ENCODE measurements around the gene ALPG. TPM values are rescaled to one million over a fixed set of nuclear protein-coding genes. Genes with fewer than 3 reads are reported as not detected.

ALPG gene
- total RNA-seq, 4 donors from 2014 or later: not detected

DNA sequence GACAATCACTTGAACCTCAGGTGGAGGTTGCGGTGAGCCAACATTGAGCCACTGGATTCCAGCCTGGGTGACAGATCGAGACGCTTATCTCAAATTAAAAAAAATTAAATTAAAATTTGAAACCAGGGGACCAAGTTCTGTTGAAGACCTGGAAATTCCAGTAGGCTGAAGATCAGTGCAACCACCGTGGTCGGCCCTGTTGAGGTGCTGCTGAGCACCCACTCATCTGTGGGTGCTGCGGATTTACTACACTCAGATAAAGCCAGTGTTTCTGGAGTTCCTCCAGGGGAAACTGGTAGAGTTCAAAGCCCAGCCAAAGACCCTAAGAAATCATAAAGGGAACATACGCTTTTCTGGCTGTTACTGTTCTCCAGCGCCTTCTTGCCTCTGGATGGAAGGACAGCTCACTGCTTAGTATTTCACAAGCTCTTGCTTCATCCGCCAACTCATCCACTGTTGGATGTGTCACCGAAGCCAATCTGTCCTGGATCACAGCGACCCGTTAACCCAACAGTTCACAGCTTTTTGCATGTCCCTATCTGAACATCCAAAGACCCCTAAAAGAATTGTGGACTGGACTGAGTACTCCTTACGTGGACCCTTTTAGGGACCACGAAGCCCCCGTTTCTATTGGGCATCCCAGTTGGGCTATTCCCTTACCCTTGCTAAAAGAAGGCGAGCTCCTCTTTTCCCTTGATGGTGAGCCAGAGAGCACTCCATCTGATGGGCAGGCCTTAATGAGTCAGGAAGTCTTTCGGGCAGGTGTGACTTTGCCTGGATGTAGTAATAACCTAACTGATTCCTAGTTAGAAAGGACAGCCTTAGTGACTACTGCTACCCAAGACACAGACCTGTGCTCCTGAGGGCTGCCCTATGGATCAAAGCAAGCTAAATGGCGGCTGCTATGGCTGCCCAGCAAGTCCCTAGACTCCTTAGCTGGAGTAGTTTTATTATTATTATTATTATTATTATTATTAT, 34.1 kb upstream of the ALPG start:
- no peak for DNase-seq (ENCODE audit: extremely low spot score)
- intact Hi-C loops (cut with DNase I): no loop called here
- Histone ChIP-seq H3K27me3 (peaks cover 0 to 35% (median 0%) of the 10 kb centered on the region in 4 donors), H3K9me3 (no peaks in the 10 kb centered on the region), H3K27ac (replicated peaks in 1 of 4) (no peak overlapping the region), H3K4me1 (no peaks in the 10 kb centered on the region), H3K36me3 (no peaks in the 10 kb centered on the region), H3K4me3 (no peak overlapping the region)
- TF ChIP-seq, protein P1, sequence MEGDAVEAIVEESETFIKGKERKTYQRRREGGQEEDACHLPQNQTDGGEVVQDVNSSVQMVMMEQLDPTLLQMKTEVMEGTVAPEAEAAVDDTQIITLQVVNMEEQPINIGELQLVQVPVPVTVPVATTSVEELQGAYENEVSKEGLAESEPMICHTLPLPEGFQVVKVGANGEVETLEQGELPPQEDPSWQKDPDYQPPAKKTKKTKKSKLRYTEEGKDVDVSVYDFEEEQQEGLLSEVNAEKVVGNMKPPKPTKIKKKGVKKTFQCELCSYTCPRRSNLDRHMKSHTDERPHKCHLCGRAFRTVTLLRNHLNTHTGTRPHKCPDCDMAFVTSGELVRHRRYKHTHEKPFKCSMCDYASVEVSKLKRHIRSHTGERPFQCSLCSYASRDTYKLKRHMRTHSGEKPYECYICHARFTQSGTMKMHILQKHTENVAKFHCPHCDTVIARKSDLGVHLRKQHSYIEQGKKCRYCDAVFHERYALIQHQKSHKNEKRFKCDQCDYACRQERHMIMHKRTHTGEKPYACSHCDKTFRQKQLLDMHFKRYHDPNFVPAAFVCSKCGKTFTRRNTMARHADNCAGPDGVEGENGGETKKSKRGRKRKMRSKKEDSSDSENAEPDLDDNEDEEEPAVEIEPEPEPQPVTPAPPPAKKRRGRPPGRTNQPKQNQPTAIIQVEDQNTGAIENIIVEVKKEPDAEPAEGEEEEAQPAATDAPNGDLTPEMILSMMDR (IDR thresholded peaks at IDR 0.05): no peak
- no peak for TF ChIP-seq POLR2A (IDR thresholded peaks at IDR 0.05; ENCODE audit: low read depth)
- TF ChIP-seq EP300 (IDR thresholded peaks at IDR 0.05): no peak
- TF ChIP-seq POLR2AphosphoS5 (IDR thresholded peaks at IDR 0.05): no peak
- WGBS: 93% methylated on average over 18 of the region's 18 CpGs

DNA sequence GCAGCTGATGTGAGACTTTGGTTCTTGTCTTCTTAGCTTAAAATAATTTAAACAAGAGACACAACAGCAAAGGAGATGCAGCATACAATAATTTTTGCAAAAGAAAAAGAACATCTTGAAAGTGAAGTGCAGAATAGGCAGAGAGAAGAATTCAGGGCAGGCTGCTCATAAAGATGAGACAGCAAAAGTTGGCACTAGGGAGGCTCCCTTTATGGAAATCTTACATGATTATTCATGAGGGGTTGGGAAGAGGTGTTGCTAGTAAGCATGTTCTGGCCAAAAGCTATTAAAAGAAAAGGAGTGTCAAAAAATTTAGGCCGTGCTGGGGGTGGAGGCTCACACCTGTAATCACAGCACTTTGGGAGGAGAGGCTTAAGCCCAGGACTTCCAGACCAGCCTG, 32.3 kb upstream of the ALPG start:
- Histone ChIP-seq H3K4me1 (no peaks in the 10 kb centered on the region), H3K9me3 (no peaks in the 10 kb centered on the region), H3K27me3 (peaks cover 0 to 38% (median 0%) of the 10 kb centered on the region in 4 donors), H3K27ac (replicated peaks in 1 of 4) (no peak overlapping the region), H3K36me3 (no peaks in the 10 kb centered on the region), H3K4me3 (no peak overlapping the region)
- WGBS: 88% methylated on average over 1 of the region's 1 CpG
- intact Hi-C loops (cut with DNase I): no loop called here
- TF ChIP-seq POLR2A (IDR thresholded peaks at IDR 0.05; ENCODE audit: low read depth) (no peak), EP300 (IDR thresholded peaks at IDR 0.05) (no peak), POLR2AphosphoS5 (IDR thresholded peaks at IDR 0.05) (no peak)
- TF ChIP-seq, protein P1 (IDR thresholded peaks at IDR 0.05): no peak
- DNase-seq (ENCODE audit: extremely low spot score): no peak

DNA sequence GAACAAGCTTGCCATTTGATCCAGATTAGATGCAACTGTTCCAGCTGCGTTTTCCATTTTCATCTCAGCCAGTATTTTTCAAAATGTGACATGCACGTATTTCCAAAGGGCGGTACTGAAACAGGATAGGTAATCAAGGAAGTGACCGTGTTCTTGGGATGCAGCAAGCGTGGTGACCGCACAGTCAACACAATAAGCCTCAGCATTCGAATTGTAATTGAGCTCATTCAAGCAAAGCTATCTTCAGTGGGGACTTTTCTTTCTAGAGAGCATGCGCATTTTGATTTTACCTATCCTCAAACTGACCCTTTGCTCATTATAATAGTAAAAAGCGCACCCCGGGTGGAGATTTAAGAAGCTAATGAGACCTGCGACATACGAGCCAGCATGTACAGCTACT, 31.5 kb upstream of the ALPG start:
- intact Hi-C loops (cut with DNase I): no loop called here
- Histone ChIP-seq H3K27me3 (peaks cover 0 to 42% (median 0%) of the 10 kb centered on the region in 4 donors), H3K4me1 (no peaks in the 10 kb centered on the region), H3K27ac (replicated peaks in 1 of 4) (no peak overlapping the region), H3K4me3 (no peak overlapping the region), H3K36me3 (no peaks in the 10 kb centered on the region), H3K9me3 (no peaks in the 10 kb centered on the region)
- TF ChIP-seq EP300 (IDR thresholded peaks at IDR 0.05): no peak
- TF ChIP-seq, protein P1 (IDR thresholded peaks at IDR 0.05): no peak
- no peak for TF ChIP-seq POLR2A (IDR thresholded peaks at IDR 0.05; ENCODE audit: low read depth)
- TF ChIP-seq POLR2AphosphoS5 (IDR thresholded peaks at IDR 0.05): no peak
- WGBS: 80% methylated on average over 12 of the region's 12 CpGs
- no peak for DNase-seq (ENCODE audit: extremely low spot score)

DNA sequence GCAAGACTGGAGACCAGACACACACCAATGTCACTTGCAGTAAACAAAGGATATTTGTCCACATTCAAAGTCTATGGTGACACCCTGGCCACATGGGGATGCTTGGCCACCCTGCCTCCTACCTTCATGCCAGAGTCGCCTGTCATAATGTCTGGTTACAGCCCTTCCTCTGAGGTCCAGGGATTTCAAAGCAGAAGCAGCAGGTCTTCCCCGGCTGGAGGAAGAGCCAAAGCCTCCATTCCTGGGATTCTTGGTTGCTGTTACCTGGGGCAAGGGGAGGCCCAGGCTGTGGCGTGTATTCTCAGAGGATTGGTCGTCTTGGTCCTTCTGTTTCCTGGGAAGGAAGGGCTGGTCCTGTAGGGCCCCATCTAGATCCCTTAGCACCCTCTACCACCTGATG, 30.4 kb upstream of the ALPG start:
- 76% methylated on average over 3 of the region's 4 CpGs for WGBS
- peaks cover 0 to 47% (median under 1%) of the 10 kb centered on the region in 4 donors for H3K27me3 ChIP-seq
- no peak for TF ChIP-seq POLR2A (IDR thresholded peaks at IDR 0.05; ENCODE audit: low read depth)
- TF ChIP-seq, protein P1 (IDR thresholded peaks at IDR 0.05): no peak
- TF ChIP-seq POLR2AphosphoS5 (IDR thresholded peaks at IDR 0.05): no peak
- TF ChIP-seq EP300 (IDR thresholded peaks at IDR 0.05): no peak
- H3K9me3 ChIP-seq: no peaks in the 10 kb centered on the region
- DNase-seq (ENCODE audit: extremely low spot score): no peak
- no peak overlapping the region for H3K4me3 ChIP-seq
- no peaks in the 10 kb centered on the region for H3K4me1 ChIP-seq
- intact Hi-C loops (cut with DNase I): no loop called here
- no peaks in the 10 kb centered on the region for H3K36me3 ChIP-seq
- no peak overlapping the region for H3K27ac ChIP-seq (replicated peaks in 1 of 4)
